Hepatocyte (in vitro differentiated cells): ENCODE measurements around the gene FAXDC2. TPM values are rescaled to one million over a fixed set of nuclear protein-coding genes. Genes with fewer than 3 reads are reported as not detected.

Experiments used
- DNase-seq: peaks from one replicate; pipeline ENCODE4 v3.0.0-alpha.2; 2016; ENCODE audit warnings: low spot score
- H2AFZ ChIP-seq: fragments of 200-600 bp; sonication (generic); 2 replicates; pipeline ENCODE4 v1.6.0; 2016; ENCODE audit warnings: antibody characterized with exemption, mild to moderate bottlenecking
- H3K27ac ChIP-seq: fragments of 200-600 bp; sonication (generic); 2 replicates; pipeline ENCODE4 v1.5.1; 2016; ENCODE audit warnings: mild to moderate bottlenecking
- H3K27me3 ChIP-seq: fragments of 200-600 bp; sonication (generic); 2 replicates; pipeline ENCODE4 v1.6.1; 2016
- H3K36me3 ChIP-seq: fragments of 200-600 bp; sonication (generic); replicated peaks from 2 replicates; pipeline ENCODE4 v1.5.1; 2016; ENCODE audit warnings: low read depth; ENCODE audit not compliant: insufficient read depth
- H3K4me1 ChIP-seq: fragments of 200-600 bp; sonication (generic); 2 replicates; pipeline ENCODE4 v1.5.1; 2016; ENCODE audit warnings: mild to moderate bottlenecking, moderate library complexity; ENCODE audit not compliant: insufficient read depth
- H3K4me2 ChIP-seq: fragments of 200-600 bp; sonication (generic); 2 replicates; pipeline ENCODE4 v1.6.0; 2016
- H3K4me3 ChIP-seq: fragments of 200-600 bp; sonication (generic); 2 replicates; pipeline ENCODE4 v1.5.1; 2016; ENCODE audit warnings: mild to moderate bottlenecking
- H3K79me2 ChIP-seq: fragments of 200-600 bp; sonication (generic); 2 replicates; pipeline ENCODE4 v1.6.0; 2017; ENCODE audit warnings: mild to moderate bottlenecking
- H3K9me2 ChIP-seq: fragments of 200-600 bp; sonication (generic); replicated peaks from 2 replicates; pipeline ENCODE4 v1.6.0; 2017; ENCODE audit warnings: mild to moderate bottlenecking; ENCODE audit not compliant: insufficient read depth
- H3K9me3 ChIP-seq: fragments of 200-600 bp; sonication (generic); 2 replicates; pipeline ENCODE4 v1.5.1; 2016; ENCODE audit warnings: low read depth, mild to moderate bottlenecking
- H4K20me1 ChIP-seq: fragments of 200-600 bp; sonication (generic); 2 replicates; pipeline ENCODE4 v1.6.0; 2016; ENCODE audit warnings: mild to moderate bottlenecking; ENCODE audit not compliant: insufficient read depth, poor library complexity, severe bottlenecking
- CTCF ChIP-seq: fragments of 200-600 bp; sonication (generic); IDR thresholded peaks from 2 replicates; pipeline ENCODE4 v1.5.1; 2016; ENCODE audit warnings: antibody characterized with exemption, mild to moderate bottlenecking; ENCODE audit not compliant: poor library complexity
- EZH2 ChIP-seq: fragments of 200-600 bp; sonication (generic); IDR thresholded peaks from 2 replicates; pipeline ENCODE4 v1.6.1; 2016; ENCODE audit warnings: antibody characterized with exemption, mild to moderate bottlenecking, borderline replicate concordance
- EZH2phosphoT487 ChIP-seq: fragments of 200-600 bp; sonication (generic); IDR thresholded peaks from one replicate; pipeline ENCODE4 v1.6.1; 2018; ENCODE audit warnings: antibody characterized with exemption, mild to moderate bottlenecking, low read depth, moderate library complexity; ENCODE audit not compliant: unreplicated experiment, severe bottlenecking
- WGBS: methylation state at CpG from one replicate; pipeline ENCODE4 v1.1.6; 2016; ENCODE audit warnings: low lambda C conversion rate; ENCODE audit errors: missing lambda C conversion rate; 5-methylcytosine and 5-hydroxymethylcytosine counted together
- polyA plus RNA-seq: library from polyadenylated mRNA; unstranded; fragments of >200 nt; fragmentation: Nextera tagmentation; extraction: Ambion mirVana; gene quantifications from 2 replicates; pipeline ENCODE4 v1.2.1, GENCODE V29; 2016
- total RNA-seq: library from RNA; depleted of rRNA; stranded (reverse); fragments of >200 nt; gene quantifications from 2 replicates; pipeline ENCODE4 v1.2.3, GENCODE V29; 2014

Gene FAXDC2
- total and polyA plus RNA-seq, 2 experiments from 2014 or later, result 23.1 to 28.5 TPM

DNA sequence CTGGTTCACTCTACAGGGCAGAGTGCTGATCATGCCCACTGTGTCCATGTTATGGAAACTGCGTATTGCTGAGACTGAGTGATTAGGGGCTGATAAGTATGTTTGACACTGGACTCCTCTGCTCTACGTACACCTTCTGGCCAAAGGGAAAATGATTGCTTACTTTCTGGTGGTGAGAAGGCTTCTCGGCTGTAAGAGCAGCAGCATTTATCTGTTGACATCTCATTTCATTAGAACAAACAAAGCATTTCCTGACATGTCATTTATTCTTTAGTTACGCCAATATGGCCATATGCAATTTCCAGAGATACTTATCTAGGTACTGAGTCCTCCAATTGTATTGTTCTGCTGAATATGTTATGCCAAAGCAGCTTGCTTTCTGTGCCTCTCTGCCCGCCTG lies 5.6 kb downstream of the FAXDC2 start:
- H3K4me2 ChIP-seq, result no peak overlapping the region
- no peak for TF ChIP-seq EZH2
- no peak overlapping the region for H3K27ac ChIP-seq
- WGBS, result 42% methylated on average over 5 of the region's 5 CpGs
- no peaks in the 10 kb centered on the region for H3K9me3 ChIP-seq
- peaks cover 14% of the 10 kb centered on the region for H3K4me1 ChIP-seq
- no peak for DNase-seq
- H3K79me2 ChIP-seq, result peaks cover 7% of the 10 kb centered on the region
- H2AFZ ChIP-seq, result no peak overlapping the region
- no peaks in the 10 kb centered on the region for H4K20me1 ChIP-seq
- no peaks in the 10 kb centered on the region for H3K27me3 ChIP-seq
- no peak overlapping the region for H3K4me3 ChIP-seq
- H3K9me2 ChIP-seq, result no peaks in the 10 kb centered on the region
- H3K36me3 ChIP-seq, result no peaks in the 10 kb centered on the region

DNA sequence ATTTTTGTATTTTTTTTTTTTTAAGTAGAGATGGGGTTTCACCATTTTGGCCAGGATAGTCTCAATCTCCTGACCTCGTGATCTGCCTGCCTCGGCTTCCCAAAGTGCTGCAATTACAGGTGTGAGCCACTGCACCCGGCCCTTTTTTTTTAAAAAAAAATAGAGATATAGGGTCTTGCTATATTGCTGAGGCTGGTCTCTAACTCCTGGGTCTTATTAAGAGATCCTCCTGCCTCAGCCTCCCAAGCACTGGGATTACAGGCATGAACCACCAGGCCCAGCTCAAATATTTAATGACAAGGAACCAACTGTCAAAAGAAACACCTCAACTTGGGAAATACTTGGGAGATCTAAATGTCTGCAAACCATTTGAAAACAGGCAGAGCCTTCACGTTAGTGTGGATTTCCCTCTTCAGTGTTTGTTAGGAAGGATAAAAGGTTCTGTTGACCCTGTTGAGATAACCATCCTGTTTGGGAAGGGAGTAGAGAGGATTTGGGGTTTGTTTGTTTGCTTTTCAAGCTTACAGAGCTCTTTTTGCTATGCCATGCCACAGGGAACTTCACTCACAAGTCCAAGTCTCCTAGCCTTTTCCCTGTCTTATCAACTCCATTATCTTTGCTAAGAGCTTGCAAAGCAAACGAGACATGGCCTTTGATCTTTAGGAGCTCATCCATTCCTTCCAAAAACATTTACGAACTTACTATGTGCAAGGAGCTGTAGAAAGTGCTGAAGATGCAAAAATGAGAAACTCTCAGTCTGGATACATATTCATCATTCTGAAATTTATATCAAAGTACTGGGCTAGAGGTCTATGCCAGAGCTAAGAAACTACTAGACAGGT lies 7.5 kb downstream of the FAXDC2 start:
- Histone ChIP-seq H4K20me1 (no peaks in the 10 kb centered on the region), H3K79me2 (peaks cover 7% of the 10 kb centered on the region), H3K36me3 (no peaks in the 10 kb centered on the region), H2AFZ (no peak overlapping the region), H3K9me3 (no peaks in the 10 kb centered on the region), H3K4me3 (no peak overlapping the region), H3K27me3 (no peaks in the 10 kb centered on the region), H3K4me1 (peaks cover 11% of the 10 kb centered on the region), H3K4me2 (peak overlapping the region; percentile 38), H3K27ac (peak overlapping the region; percentile 8), H3K9me2 (no peaks in the 10 kb centered on the region)
- no peak for TF ChIP-seq EZH2phosphoT487
- TF ChIP-seq EZH2, result no peak
- no peak for TF ChIP-seq CTCF
- DNase-seq, result no peak
- 30% methylated on average over 6 of the region's 6 CpGs for WGBS

DNA sequence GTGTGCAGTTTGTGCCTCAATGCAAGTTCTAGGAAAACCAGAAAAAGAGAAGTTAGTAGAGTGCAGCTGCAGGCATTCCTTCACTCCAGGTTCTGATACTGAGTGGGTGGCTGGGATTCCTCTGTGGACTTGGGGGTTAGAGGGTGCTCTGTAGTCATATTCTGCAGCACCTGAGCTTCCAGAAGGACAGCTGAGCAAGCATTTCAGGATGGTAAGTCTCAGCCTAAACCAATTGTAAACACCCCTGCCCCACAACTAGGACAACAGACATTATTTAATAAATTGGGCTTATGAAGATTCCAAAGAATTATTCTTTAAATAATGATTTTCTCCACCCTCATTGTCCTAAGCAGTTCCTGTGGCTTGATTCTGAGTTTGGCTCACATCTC lies 9.1 kb downstream of the FAXDC2 start:
- no peaks in the 10 kb centered on the region for H3K79me2 ChIP-seq
- H3K9me3 ChIP-seq, result no peaks in the 10 kb centered on the region
- no peak overlapping the region for H3K4me2 ChIP-seq
- H4K20me1 ChIP-seq, result no peaks in the 10 kb centered on the region
- DNase-seq, result no peak
- no peaks in the 10 kb centered on the region for H3K27me3 ChIP-seq
- no peak overlapping the region for H2AFZ ChIP-seq
- TF ChIP-seq EZH2phosphoT487, result no peak
- TF ChIP-seq EZH2, result no peak
- no peak for TF ChIP-seq CTCF
- no peak overlapping the region for H3K4me3 ChIP-seq
- H3K27ac ChIP-seq, result no peak overlapping the region
- no peaks in the 10 kb centered on the region for H3K9me2 ChIP-seq
- peaks cover 19% of the 10 kb centered on the region for H3K4me1 ChIP-seq
- H3K36me3 ChIP-seq, result no peaks in the 10 kb centered on the region

DNA sequence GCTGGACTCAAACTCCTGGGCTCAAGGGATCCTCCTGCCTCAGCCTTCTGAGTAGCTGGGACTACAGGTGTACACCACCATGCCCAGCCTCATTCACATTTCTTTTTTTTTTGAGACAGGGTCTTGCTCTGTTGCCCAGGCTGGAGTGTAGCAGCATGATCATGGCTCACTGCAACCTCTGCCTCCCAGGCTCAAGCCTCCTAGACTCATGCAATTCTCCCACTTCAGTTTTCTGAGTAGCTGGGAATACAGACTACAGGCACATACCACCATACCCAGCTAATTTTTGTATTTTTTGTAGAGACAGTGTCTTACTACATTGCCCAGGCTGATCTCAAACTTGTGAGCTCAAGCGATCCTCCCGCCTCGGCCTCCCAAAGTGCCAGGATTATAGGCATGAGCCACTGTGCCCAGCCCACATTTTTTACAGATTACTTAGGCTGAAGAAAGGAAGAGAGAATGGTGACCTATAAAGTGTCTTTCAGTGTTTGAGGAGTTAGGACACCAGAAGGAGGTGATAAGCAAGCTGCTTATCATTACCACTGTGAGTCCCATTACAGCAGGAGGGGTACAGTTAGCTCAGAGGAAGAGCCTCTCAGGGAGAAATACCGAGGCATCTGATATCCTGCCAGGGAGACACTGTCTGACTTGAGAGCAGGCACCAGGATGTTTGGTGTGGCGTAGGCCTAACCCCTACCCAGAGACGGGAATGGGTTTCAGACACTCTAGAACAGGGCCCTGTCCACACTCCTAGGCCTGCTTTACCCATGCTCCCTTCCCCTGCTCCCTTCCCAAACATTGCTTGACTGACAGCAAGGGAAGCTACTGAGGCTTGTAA lies 9.7 kb downstream of the FAXDC2 start:
- Histone ChIP-seq H3K4me3 (no peak overlapping the region), H3K27ac (peak overlapping the region; percentile 17)
- WGBS, result 70% methylated on average over 6 of the region's 6 CpGs

More for the DNA sequence above, 9.7 kb downstream of the FAXDC2 start:
- Histone ChIP-seq H3K4me2 (no peak overlapping the region), H3K27me3 (no peaks in the 10 kb centered on the region), H4K20me1 (no peaks in the 10 kb centered on the region), H3K36me3 (no peaks in the 10 kb centered on the region), H3K9me3 (no peaks in the 10 kb centered on the region), H3K9me2 (no peaks in the 10 kb centered on the region), H2AFZ (no peak overlapping the region), H3K4me1 (peaks cover 19% of the 10 kb centered on the region), H3K79me2 (peaks cover 2% of the 10 kb centered on the region)
- DNase-seq, result no peak
- TF ChIP-seq EZH2 (no peak), EZH2phosphoT487 (no peak), CTCF (no peak)
